ENCODE measurements around the gene BBS5. TPM values are rescaled to one million over a fixed set of nuclear protein-coding genes. Genes with fewer than 3 reads are reported as not detected.

The BBS5 gene
- total RNA-seq, 1 experiment from 2014 or later: 4.6 TPM

DNA sequence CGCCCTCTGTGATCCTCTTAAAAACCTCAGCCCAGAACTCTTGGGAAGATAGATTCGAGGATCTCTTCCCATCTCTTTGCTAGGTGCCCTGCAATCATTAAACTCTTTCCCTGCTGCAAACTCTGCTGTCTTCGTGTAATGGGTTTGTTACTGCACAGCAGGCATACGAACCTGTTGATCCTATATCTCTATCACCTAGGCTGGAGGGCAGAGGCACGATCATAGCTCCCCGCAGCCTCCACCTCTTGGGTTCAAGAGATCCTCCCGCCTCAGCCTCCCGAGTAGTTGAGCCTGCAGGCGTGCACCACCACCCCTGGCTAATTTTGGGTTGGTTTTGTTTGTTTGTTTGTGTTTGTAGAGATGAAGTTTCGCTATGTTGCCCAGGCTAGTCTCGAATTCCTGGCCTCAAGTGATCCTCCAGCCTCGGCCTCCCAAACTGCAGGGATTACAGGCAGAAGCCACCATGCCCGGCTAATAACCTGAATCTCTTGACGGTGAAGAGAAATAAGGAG is 493 bp upstream of the BBS5 start:
- H3K4me2 ChIP-seq (ENCODE audit: low read length): peak overlapping the region; percentile 75
- peak; percentile 7; the same call in 1 of the 2 replicates for ATAC-seq
- intact Hi-C loops (cut with micrococcal nuclease): no loop called here
- POLR2A ChIA-PET: interaction anchor here (1.1 kb wide), 1 partner anchor 10 kb away, joined by 3 read pairs; no protein-coding TSS in a partner anchor
- no peaks in the 10 kb centered on the region for H3K9me2 ChIP-seq (ENCODE audit: insufficient read depth)
- no peaks in the 10 kb centered on the region for H3K9me3 ChIP-seq (ENCODE audit: control insufficient read depth in 1 of 2, insufficient read depth in 1 of 2, low read depth in 1 of 2, low read length in 2 of 2)
- H4K20me1 ChIP-seq (ENCODE audit: insufficient read depth): no peaks in the 10 kb centered on the region
- no TSS peak for BruUV-seq (replicated peaks)
- H3K27me3 ChIP-seq (ENCODE audit: insufficient read depth, low read length): no peaks in the 10 kb centered on the region
- no peaks in the 10 kb centered on the region; the same call in 1 of the 2 replicates for H3K79me2 ChIP-seq (ENCODE audit: insufficient read depth, low read length)
- no peak for DNase-seq (ENCODE audit: low read depth, low spot score)
- peaks cover 0 to 12% of the 10 kb centered on the region in 2 experiments; a peak in 1 of 4 replicates for H3K4me1 ChIP-seq (ENCODE audit: control insufficient read depth in 1 of 2, insufficient read depth in 2 of 2, low read length in 2 of 2)
- CTCF ChIA-PET: interaction anchor here (1.0 to 1.3 kb wide), 2 partner anchors 10 to 346 kb away, joined by 3 read pairs; partner anchors contain the start of gene METTL5
- peak overlapping the region; percentile 11; the same call in 1 of the 2 replicates for H3K27ac ChIP-seq (ENCODE audit: low read depth, low read length)
- RAD21 ChIA-PET (ENCODE audit: low non-redundant PET in 1 of 2, low total read pairs in 2 of 2, uncharacterized antibody in 2 of 2, unreplicated experiment in 2 of 2): no interaction called here
- peak overlapping the region; percentile 63; the same call in 1 of the 2 replicates for H3K9ac ChIP-seq (ENCODE audit: low read length)
- H3K4me3 ChIP-seq (replicated peaks in 1 of 2; ENCODE audit: low read depth in 1 of 2, low read length in 2 of 2): peak overlapping the region; percentile 54 to 68
- no peak for TF ChIP-seq ZNF274 (IDR thresholded peaks at IDR 0.05; ENCODE audit: low read depth, low read length)
- peak; percentile 6 for TF ChIP-seq POLR2A (IDR thresholded peaks at IDR 0.05; ENCODE audit: borderline replicate concordance, extremely low read depth, insufficient read depth, insufficient read length)
- no peak for TF ChIP-seq EZH2phosphoT487 (IDR thresholded peaks at IDR 0.05; ENCODE audit: borderline replicate concordance)
- H3K36me3 ChIP-seq (ENCODE audit: control insufficient read depth in 1 of 2, insufficient read depth in 2 of 2, low read length in 2 of 2): no peaks in the 10 kb centered on the region
- H2AFZ ChIP-seq (ENCODE audit: low read depth, low read length, poor library complexity, severe bottlenecking): peak overlapping the region; percentile 77

DNA sequence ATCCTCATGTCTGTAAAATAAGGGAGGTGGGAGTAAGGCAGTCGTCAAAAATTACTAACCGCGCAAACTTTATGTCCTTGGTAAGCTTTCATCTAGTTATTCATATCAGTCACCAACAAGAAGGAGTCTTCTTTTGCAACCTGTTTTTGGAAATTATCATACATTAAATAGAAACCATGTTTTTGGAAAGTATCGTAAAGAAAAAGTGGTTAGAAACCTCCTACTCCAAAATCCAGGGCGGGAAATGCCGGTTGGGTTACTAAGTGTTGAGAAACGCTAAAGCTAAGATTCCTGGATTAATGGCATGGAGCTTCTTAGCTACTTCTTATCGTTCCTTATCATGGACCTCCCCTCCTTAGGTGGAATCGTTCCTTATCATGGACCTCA is 778 bp downstream of the BBS5 start:
- BruUV-seq (replicated peaks): no TSS peak

More for the DNA sequence above, 778 bp downstream of the BBS5 start:
- no peak overlapping the region for H2AFZ ChIP-seq (ENCODE audit: low read depth, low read length, poor library complexity, severe bottlenecking)
- H3K9ac ChIP-seq (ENCODE audit: low read length): peak overlapping the region; percentile 63
- H3K9me2 ChIP-seq (ENCODE audit: insufficient read depth): no peaks in the 10 kb centered on the region
- ATAC-seq (no peak), DNase-seq (ENCODE audit: low read depth, low spot score) (no peak)
- ChIA-PET RAD21 (ENCODE audit: low non-redundant PET in 1 of 2, low total read pairs in 2 of 2, uncharacterized antibody in 2 of 2, unreplicated experiment in 2 of 2) (no interaction called here), POLR2A (no interaction called here), CTCF (interaction anchor here (1.0 to 1.3 kb wide), 2 partner anchors 11 to 345 kb away, joined by 3 read pairs; partner anchors contain the start of gene METTL5)
- H3K9me3 ChIP-seq (ENCODE audit: control insufficient read depth in 1 of 2, insufficient read depth in 1 of 2, low read depth in 1 of 2, low read length in 2 of 2): no peaks in the 10 kb centered on the region
- no peaks in the 10 kb centered on the region for H3K36me3 ChIP-seq (ENCODE audit: control insufficient read depth in 1 of 2, insufficient read depth in 2 of 2, low read length in 2 of 2)
- peaks cover 0 to 12% of the 10 kb centered on the region in 2 experiments; a peak in 1 of 4 replicates for H3K4me1 ChIP-seq (ENCODE audit: control insufficient read depth in 1 of 2, insufficient read depth in 2 of 2, low read length in 2 of 2)
- H3K27ac ChIP-seq (ENCODE audit: low read depth, low read length): no peak overlapping the region
- peak overlapping the region; percentile 75 for H3K4me2 ChIP-seq (ENCODE audit: low read length)
- TF ChIP-seq EZH2 (IDR thresholded peaks at IDR 0.05) (no peak), RAD21 (IDR thresholded peaks at IDR 0.05; ENCODE audit: low read depth) (no peak)
- H3K4me3 ChIP-seq (replicated peaks in 1 of 2; ENCODE audit: low read depth in 1 of 2, low read length in 2 of 2): peak overlapping the region; percentile 54 to 68
- no peaks in the 10 kb centered on the region; the same call in 1 of the 2 replicates for H3K79me2 ChIP-seq (ENCODE audit: insufficient read depth, low read length)
- intact Hi-C loops (cut with micrococcal nuclease): no loop called here
- H4K20me1 ChIP-seq (ENCODE audit: insufficient read depth): no peaks in the 10 kb centered on the region
- no peaks in the 10 kb centered on the region for H3K27me3 ChIP-seq (ENCODE audit: insufficient read depth, low read length)

Measured in HCT116 (cell line).